ENCODE measurements around the gene ELK3. TPM values are rescaled to one million over a fixed set of nuclear protein-coding genes. Genes with fewer than 3 reads are reported as not detected.
A peak's percentile ranks its signal among the peaks of the same experiment; 100 is the strongest.

ELK3 gene
- total and polyA plus RNA-seq, 9 of the 15 experiments (the other 6 are each of a cell fraction or from before 2014, with no cell fraction given), result 1.5 to 5.5 (median 2.9) TPM

DNA sequence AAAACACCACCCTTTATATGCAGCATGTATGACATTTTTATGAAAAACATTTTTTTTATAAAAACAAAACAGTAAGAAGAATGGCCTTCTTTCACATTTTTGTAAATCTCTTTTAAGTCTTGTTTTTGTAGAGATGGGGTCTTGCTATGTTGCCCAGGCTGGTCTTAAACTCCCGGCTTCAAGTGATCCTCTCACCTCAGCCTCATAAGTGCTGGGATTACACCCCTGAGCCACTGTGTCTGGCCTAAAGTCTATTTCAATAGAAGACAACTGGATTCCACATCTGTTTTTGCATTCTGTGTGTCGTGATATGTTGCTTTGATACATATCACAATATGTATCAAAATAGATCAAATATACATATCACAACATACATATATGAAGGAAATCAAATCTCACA lies 98.9 kb downstream of the ELK3 start:
- Histone ChIP-seq H3K4me2 (ENCODE audit: insufficient read depth, low read length) (no peak overlapping the region), H3K9ac (ENCODE audit: insufficient read depth in 1 of 2, low read depth in 2 of 2, low read length in 2 of 2) (no peak overlapping the region), H3K36me3 (ENCODE audit: control insufficient read depth, insufficient read depth, low read length) (peaks cover 63% of the 10 kb centered on the region), H3K4me3 (no peak overlapping the region), H4K20me1 (replicated peaks; ENCODE audit: control insufficient read depth, insufficient read depth, low read length) (no peaks in the 10 kb centered on the region), H3K27ac (ENCODE audit: extremely low read depth, low read depth, low read length) (no peak overlapping the region), H3K9me1 (ENCODE audit: control insufficient read depth, insufficient read depth, low read length) (no peaks in the 10 kb centered on the region), H3K79me2 (ENCODE audit: control insufficient read depth, insufficient read depth, low read length) (no peaks in the 10 kb centered on the region), H3K9me3 (replicated peaks; ENCODE audit: control insufficient read depth, insufficient read depth, low read depth, low read length) (no peaks in the 10 kb centered on the region), H3K4me1 (replicated peaks in 1 of 2; ENCODE audit: control insufficient read depth in 2 of 2, insufficient read depth in 2 of 2, low read length in 2 of 2) (no peaks in the 10 kb centered on the region), H3K27me3 (ENCODE audit: control insufficient read depth in 2 of 2, insufficient read depth in 2 of 2, low read length in 2 of 2) (no peaks in the 10 kb centered on the region), H2AFZ (ENCODE audit: low read depth, low read length) (no peak overlapping the region)
- TF ChIP-seq ETS2 (tag; IDR thresholded peaks at IDR 0.05; ENCODE audit: borderline replicate concordance, poor library complexity, severe bottlenecking) (no peak), ZNF121 (CRISPR knock-in tag; conservative IDR thresholded peaks at IDR 0.05) (peak; percentile 42; the same call in 1 of the 2 replicates), RBM25 (IDR thresholded peaks at IDR 0.05; ENCODE audit: low read depth, low read length, severe bottlenecking) (peak; percentile 21), MBD1 (CRISPR knock-in tag; IDR thresholded peaks at IDR 0.05) (no peak), RBM39 (optimal IDR thresholded peaks at IDR 0.05; ENCODE audit: low read depth, low read length) (no peak), FOXK1 (CRISPR knock-in tag; IDR thresholded peaks at IDR 0.05; ENCODE audit: borderline replicate concordance) (no peak)
- CTCF ChIA-PET (ENCODE audit: low intra/inter-chr PET ratio), result interaction anchor here (0.7 kb wide), 1 partner anchor 11 kb away, joined by 3 read pairs; no protein-coding TSS in a partner anchor
- DNase-seq (ENCODE audit: extremely low read depth in 1 of 4, low spot score in 3 of 4) (no peak), FAIRE-seq (no peak), ATAC-seq (no peak)
- 100% methylated on average over 2 of the region's 2 CpGs for WGBS (ENCODE audit: insufficient coverage, low coverage, missing lambda C conversion rate)
- POLR2A ChIA-PET, result no interaction called here
- in situ Hi-C loops (cut with MboI), result no loop called here
- no TSS peak for BruUV-seq (replicated peaks)
- intact Hi-C loops (cut with micrococcal nuclease), result no loop called here
